Gastrocnemius medialis (tissue), 4 donors: ENCODE data around the gene PCP4L1.

Experiments
- CTCF ChIP-seq, 5 experiments: fragments of 450-650 bp in 3 of 5; fragments of 200-600 bp in 2 of 5; sonication (generic) in 2 of 5; IDR thresholded peaks in 4 of 5; conservative IDR thresholded peaks in 1 of 5; 1 replicate in 4 of 5; 2 replicates in 1 of 5; pipeline ENCODE4 v1.5.1; 2016 to 2019; ENCODE audit warnings: antibody characterized with exemption in 5 of 5, mild to moderate bottlenecking in 3 of 5, moderate library complexity in 3 of 5
- POLR2A ChIP-seq, 2 donors: fragments of 450-650 bp; IDR thresholded peaks; one replicate each; pipeline ENCODE4 v1.6.1; 2017; ENCODE audit warnings: antibody characterized with exemption in 2 of 2, mild to moderate bottlenecking in 2 of 2, moderate library complexity in 2 of 2

DNA sequence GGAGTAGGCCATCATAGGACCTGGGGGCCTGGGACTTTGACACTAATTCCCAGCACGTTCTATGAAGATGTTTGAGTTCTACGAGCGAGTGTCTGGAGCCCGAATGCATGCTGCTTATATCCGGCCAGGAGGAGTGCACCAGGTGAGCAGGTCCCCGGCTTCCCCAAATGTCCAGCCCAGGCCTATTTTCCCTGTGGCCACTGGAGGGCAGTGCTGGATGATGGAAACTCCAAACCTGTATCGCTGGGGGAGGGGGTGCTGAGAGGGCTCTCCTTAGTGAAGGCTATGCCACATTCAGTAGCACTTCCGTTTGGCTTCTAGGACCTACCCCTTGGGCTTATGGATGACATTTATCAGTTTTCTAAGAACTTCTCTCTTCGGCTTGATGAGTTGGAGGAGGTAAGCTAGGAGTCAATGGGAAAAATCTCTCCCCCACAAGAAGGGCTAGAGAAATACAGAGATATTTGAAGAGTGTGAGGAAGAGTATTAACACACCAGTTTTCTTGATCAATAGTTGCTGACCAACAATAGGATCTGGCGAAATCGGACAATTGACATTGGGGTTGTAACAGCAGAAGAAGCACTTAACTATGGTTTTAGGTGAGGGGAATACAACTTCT, 48.6 kb upstream of the PCP4L1 start:
- peak; percentile 79 to 89 (median 84) for TF ChIP-seq CTCF (IDR thresholded peaks at IDR 0.05 in 4 of 5, conservative IDR thresholded peaks at IDR 0.05 in 1 of 5)
- TF ChIP-seq POLR2A (IDR thresholded peaks at IDR 0.05), result no peak
